GM11168 (cell line): ENCODE results near the gene CLCA4.
"Not testable (repeated sequence)": the region's sequence is repeated elsewhere in the genome, so short reads cannot be mapped to it uniquely, and the experiment has no call there.

Experiments used
- in situ Hi-C: fragments of 300-500 bp; cut with MboI; formaldehyde crosslinking; loops from one replicate; pipeline ENCODE4 v1.12.0; 2022; ENCODE audit warnings: low sequenced_read_pairs; ENCODE audit not compliant: unreplicated experiment

CLCA4 gene, protein sequence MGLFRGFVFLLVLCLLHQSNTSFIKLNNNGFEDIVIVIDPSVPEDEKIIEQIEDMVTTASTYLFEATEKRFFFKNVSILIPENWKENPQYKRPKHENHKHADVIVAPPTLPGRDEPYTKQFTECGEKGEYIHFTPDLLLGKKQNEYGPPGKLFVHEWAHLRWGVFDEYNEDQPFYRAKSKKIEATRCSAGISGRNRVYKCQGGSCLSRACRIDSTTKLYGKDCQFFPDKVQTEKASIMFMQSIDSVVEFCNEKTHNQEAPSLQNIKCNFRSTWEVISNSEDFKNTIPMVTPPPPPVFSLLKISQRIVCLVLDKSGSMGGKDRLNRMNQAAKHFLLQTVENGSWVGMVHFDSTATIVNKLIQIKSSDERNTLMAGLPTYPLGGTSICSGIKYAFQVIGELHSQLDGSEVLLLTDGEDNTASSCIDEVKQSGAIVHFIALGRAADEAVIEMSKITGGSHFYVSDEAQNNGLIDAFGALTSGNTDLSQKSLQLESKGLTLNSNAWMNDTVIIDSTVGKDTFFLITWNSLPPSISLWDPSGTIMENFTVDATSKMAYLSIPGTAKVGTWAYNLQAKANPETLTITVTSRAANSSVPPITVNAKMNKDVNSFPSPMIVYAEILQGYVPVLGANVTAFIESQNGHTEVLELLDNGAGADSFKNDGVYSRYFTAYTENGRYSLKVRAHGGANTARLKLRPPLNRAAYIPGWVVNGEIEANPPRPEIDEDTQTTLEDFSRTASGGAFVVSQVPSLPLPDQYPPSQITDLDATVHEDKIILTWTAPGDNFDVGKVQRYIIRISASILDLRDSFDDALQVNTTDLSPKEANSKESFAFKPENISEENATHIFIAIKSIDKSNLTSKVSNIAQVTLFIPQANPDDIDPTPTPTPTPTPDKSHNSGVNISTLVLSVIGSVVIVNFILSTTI

GRCh38 chr1:86546787-86547221 is at the start of gene CLCA4:
CLCA4 (plus strand) TSS chr1:86547078; CDS start chr1:86547120, 42 bp downstream.
- in situ Hi-C loops: no loop called here

DNA sequence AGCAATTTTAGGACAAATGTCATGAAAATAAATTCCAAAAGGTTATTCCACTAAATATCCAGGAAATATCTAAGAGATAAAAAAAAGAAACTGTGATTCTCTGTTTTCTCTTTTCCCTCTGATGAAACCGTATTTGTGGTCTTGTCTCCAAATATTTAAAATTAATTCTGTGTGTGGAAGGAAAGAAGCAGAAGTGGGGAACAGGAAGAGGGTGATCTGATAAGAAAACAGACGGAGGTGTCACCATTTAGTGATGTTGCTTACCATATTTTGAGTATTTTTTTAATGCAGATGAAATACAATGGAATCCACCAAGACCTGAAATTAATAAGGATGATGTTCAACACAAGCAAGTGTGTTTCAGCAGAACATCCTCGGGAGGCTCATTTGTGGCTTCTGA is 48.6 kb upstream of the CLCA4 start:
- in situ Hi-C loops: no loop called here

GRCh38 chr1:86499987-86500593 is 46.8 kb upstream of the CLCA4 start:
- in situ Hi-C loops: no loop called here

- in situ Hi-C loops: no loop called here
These were observed 46.2 kb upstream of the CLCA4 start for GRCh38 chr1:86500714-86501113.

DNA sequence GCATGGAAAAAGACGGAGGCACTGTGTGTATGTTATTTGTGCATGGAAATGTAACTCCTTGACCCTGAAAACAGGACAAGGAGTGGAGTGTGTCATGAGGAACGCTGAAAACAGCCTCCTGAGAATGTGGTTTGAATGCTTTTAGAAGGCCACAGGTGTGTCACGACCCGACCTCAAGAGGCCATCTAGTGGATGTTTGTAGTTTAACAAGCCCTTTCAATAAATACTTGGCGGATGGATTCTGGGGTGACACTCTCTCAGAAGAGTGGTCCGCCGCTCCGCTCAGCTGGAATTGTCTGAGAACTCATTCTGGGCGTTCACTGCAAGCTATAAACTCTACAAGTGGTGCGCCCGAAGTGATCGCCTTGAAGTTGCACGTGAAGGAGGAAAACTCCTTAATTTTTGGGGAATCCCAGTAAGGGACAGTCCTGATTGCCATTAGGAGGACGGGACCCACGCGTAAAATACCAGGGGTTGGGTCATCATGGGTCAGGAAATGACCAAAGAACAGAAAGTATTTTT is 44.7 kb upstream of the CLCA4 start:
- in situ Hi-C loops: not testable (repeated sequence)

DNA sequence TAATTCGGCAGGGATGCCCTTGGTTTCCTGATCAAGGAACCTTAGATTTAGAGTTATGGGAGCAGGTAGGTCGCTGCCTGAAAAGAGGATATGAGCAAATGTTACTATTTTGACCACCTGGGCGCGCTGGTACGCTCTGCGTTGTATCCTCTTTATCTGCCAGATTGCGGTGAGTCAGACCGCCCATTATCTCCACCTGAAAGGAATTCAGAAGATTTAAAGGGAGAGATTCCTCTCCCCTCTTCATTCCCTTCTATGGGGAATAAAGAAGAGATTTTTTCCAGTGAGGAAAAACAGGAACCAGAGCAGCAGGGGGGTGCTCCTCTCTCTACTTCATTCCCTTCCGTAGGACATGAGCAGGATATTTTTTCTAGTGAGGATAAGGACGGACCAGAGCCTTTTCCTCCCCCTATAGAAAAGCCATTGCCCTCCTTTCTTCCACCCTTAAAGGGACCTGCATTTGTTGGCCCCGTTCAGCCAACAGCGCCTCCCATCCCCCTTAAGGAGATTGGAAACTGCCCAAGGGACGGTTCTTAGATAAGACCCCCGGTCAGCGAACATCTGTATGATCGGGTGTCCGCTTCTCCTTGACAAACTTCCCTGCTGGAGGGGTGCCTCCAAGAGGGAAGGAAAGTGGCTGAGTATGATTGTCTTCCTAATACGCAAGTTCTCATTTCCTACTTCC is 44.0 kb upstream of the CLCA4 start:
- in situ Hi-C loops: no loop called here

DNA sequence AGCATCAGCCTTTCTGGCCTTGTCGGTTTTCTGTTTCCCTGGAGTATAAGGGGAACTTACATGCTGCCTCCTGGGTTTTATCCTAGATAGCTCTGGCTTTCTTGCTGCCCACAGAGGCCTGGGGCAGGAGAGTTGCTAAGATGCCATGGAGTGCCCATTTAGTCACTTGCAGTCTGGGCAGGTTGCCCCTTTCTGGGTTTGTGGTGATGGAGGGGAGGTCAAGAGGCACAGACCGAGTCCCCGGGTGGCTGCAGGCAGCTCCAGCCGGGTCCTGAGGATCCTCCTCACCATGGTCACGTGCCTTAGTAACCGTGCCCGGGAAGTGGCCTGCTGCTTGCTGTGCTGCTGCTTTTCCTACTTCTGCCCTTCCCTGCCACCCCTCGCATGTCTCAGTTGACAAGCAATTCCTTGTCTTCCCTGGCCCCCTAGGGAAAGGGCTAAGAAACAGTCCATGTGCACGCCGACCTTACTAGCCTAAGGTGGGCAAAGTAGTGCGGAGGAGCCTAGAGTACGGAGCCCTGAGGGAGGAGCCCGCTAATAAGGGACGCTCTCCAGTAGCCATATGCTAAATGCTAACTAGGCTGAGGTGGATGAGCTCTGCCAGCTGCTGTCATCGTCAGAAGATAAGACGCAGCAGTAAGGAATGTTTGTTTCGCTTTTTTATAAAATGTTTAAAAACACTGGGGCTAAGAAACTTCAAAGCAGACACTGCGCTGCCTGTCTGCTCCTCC is 43.3 kb upstream of the CLCA4 start:
- in situ Hi-C loops: no loop called here

DNA sequence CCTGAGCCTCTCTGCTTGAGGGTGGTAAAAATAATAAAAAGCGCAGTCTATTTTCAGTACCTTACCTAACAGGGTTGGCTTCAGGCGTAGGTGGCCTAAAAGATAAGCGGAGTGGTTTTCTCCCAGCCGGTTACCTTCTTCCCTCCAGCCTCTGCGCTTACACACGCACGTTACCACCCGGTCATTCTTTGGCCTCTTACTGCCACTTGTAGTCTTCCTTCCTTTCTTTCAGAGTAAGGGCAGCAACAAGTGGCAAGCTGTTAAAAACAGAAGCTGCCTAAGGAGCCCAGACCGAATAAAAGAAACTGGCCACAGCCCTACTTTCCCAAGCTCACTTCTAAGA is 42.8 kb upstream of the CLCA4 start:
- in situ Hi-C loops: no loop called here

DNA sequence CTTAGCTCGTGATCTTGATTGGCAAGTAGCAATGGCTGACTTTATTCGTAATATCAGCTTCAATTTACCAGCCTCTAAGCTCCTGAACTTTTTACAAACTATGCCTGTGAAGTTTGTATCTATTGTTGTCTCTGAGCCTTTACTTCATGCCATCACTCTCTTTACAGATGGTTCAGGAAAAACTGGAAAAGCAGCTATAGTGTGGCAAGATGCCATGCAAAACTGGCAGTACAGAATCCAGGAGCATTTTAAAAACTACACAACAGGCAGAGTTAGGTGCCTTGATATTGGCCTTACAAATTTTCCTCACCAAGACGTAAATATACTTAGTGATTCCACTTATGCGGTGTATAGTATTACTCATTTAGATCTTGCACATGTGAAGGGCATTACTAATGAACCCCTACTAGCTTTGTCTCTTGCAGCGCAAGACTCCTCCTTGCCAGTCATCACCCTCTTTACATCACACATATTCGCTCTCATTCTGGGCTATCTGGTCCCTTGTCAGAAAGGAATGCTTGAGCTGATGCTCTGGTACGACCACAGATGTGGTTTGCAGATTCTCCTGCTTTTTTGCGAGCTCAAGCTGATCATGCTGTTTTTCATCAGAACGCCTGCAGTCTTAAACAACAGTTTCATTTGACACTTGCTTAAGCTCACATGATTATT is 41.8 kb upstream of the CLCA4 start:
- in situ Hi-C loops: no loop called here

GRCh38 chr1:86505564-86505902 is 41.3 kb upstream of the CLCA4 start:
- in situ Hi-C loops: no loop called here

DNA sequence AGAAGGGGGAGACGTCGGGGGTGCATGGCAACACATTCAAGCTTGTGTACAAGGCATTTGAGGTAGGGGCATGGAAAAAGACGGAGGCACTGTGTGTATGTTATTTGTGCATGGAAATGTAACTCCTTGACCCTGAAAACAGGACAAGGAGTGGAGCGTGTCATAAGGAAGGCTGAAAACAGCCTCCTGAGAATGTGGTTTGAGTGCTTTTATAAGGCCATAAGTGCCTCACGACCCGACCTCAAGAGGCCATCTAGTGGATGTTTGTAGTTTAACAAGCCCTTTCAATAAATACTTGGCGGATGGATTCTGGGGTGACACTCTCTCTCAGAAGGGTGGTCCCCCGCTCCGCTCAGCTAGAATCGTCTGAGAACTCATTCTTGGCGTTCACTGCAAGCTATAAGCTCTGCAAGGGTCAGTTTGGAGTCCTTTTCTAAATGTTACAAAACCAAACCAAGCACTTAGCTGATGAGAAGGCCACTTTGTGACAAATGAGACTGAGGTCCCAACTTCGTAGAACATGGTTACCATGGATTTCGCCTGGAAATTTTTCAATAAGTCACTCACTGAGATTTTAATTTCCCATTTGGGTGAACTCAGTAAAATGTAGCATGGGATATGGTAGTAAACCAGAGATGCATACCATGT is 38.8 kb upstream of the CLCA4 start:
- in situ Hi-C loops: no loop called here

DNA sequence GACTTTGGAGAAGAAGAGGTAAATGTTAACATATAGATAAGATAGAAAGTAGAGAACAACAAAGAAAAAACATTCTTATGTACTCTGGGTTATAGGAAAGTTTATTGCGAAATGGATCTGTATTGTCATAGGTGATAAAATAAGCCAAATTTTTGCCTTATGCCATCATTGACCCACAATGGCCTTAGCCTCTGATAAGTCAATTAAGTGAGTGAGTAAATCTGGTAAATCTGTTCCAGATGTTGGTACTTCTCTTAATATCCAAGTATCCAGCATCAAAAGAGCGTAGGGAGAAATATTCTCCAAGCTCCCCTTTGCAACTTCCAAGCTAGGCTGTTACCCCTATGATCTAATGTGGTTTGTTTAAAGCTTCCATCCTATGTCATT is 38.3 kb upstream of the CLCA4 start:
- in situ Hi-C loops: no loop called here

DNA sequence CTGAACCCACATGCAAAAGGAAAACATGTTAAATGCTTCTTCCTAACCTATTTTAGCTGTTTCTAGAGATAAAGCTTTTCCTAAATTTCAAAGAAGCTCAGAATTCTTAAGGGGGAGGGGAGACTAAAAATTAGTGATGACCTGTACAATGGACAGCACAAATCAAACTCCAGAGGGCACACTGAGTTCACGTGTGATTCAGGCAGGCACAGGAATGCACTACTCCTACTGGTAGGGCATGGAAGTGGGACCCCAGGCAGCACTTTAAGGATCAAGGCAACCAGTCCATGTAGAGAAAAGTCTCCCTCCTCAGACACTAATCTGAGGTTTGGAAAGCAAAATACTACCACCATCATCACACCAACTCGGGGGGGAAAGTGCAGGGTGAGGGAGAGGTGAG is 31.3 kb upstream of the CLCA4 start:
- in situ Hi-C loops: no loop called here

- in situ Hi-C loops: no loop called here
These were observed 30.5 kb upstream of the CLCA4 start for GRCh38 chr1:86516335-86516734.

DNA sequence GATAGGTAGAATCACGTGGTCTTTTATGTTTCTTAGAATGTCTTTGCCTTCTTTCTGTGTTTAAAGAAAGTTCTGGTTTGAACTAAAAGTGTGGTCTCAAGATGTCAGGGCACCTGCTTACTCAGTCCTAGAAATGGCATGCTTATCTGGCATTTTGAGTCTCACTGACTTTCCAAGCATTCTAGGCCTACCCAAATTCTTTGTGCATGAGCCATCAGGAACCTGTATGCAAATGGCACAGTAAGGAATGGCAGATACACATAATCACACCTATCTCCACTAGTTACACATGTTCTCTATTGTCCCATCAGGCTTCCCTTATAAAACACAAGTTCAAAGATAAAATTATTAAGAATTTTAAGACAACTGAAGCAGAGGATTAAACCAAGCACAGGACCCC is 29.5 kb upstream of the CLCA4 start:
- in situ Hi-C loops: no loop called here

GRCh38 chr1:86520789-86521521 is 25.9 kb upstream of the CLCA4 start:
- in situ Hi-C loops: no loop called here

DNA sequence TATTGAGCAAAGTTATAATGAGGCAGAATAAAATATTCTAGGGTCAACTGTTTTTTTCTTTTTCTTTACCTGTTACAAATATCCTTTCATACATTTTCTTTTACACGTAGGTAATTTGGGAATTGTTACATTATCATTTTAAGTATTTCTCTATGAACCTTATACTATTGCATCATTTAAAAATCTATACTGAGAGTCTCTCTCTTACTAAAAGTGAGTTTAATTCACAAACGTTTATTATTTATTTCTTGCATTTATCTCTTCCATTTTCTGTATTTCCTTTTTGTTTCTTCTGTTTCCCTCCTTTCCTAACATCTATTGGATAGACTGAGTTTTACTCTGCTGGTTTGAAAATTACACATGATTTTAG is 25.4 kb upstream of the CLCA4 start:
- in situ Hi-C loops: no loop called here

- in situ Hi-C loops: no loop called here
These were observed 24.6 kb upstream of the CLCA4 start for GRCh38 chr1:86522240-86522639.
